GM21390 (cell line): ENCODE results near the gene SLC26A8.
"Not testable (repeated sequence)": the region's sequence is repeated elsewhere in the genome, so short reads cannot be mapped to it uniquely, and the experiment has no call there.

Source experiments
- ATAC-seq: cut with Tn5 transposase; IDR thresholded peaks from one replicate; pipeline ENCODE4 v1.9.1; 2021; ENCODE audit not compliant: unreplicated experiment

The SLC26A8 gene

DNA sequence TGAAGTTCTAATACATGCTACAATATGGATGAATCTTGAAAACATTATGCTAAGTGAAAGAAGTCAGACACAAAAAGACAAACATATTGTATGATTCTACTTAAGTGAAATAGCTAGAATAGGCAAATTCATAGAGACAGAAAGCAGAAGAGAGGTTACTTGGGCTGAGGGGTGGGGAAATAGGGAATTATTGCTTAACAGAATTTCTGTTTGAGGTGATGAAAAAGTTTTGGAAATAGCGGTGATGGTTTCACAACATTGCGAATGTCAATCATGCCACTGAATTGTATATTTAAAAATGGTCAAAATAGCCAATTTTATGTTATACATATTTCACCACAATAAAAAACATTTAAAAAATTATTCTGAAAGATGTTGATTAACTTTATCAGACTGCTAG, 6.1 kb downstream of the SLC26A8 start:
- ATAC-seq, result no peak

DNA sequence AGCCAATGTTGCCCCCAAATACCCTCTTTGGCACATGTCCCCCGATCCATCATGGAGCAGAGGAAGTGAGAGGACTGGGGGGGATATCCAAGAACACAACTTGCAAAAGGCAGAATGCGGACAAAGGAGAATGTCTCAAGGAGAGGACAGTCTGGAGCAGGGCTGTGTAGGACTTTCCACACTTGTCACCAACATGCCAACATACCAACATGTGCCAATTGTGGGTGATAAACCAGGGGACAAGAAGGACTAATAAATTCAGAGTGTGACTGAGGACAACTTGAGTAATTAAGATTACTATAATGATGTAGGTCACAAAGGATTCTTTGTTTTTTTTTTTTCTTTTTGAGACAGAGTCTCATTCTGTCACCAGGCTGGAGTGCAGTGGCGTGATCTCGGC, 8.8 kb downstream of the SLC26A8 start:
- ATAC-seq, result no peak

DNA sequence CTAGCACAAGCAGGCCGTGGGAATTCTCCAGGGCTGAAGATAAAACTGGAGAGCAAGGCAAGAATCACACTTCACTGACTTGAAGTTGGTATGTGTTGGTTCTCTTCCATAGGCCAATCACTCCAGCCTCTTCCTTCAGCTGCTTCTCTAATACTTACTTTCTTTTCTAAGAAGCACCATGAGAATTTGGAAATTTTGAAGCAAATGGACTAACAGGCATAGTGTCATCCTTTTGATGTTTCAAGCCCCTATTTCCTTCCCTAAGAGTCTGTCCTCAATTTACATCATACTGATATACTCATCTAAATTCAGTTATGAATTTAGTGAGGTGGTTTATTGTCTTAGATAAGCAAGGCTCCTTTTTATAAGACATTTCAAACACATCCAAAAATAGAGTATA, 24.0 kb downstream of the SLC26A8 start:
- no peak for ATAC-seq

DNA sequence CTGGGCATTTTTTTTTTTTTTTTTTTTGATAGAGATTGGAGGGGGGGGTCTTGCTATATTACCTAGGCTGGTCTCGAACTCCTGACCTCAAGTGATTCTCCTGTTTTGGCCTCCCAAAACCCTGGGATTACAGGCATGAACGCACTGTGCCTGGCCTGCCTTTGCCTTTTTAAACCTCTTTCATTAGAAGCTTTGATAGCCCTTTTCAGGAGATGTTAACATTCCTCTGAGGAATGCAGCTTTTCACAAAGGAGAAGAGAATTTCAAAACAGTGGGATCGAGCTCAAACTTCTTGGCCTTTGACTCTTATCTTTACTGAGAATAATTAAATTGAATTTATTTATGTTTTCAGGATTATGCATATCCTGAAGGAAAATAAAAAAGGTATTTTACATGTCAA, 31.3 kb downstream of the SLC26A8 start:
- no peak for ATAC-seq

DNA sequence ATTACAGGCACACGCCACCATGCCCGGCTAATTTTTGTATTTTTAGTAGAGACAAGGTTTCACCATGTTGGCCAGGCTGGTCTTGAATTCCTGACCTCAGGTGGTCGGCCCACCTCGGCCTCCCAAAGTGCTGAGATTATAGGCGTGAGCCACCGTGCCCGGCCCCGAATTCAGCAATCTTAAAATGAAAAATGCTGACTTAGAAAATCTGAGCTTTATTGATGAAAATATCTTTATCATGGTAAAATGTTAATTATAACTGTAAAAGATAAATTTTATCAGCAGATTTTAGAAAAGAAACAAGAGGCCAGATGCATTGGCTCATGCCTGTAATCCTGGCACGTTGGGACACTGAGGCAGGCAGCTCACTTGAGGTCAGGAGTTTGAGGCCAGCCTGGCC, 36.4 kb downstream of the SLC26A8 start:
- ATAC-seq, result not testable (repeated sequence)

DNA sequence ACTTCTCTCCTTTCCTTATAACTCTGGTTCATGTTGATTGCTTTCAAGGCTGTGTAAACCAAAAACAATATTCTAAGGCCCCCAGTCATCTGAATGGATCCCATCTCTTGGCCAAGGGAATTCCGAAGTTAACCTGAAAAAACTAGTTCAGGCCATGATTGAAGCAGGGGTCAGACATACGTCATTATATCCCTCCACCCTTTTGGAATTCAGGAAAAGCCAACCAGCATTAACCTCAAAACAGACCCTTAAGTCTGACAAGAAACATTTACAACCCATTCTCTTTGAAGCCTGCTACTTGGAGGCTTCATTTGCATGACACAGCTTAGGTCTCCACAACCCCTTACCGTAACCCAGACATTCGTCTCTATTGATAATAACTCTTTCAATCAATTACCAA, 39.7 kb downstream of the SLC26A8 start:
- no peak for ATAC-seq

DNA sequence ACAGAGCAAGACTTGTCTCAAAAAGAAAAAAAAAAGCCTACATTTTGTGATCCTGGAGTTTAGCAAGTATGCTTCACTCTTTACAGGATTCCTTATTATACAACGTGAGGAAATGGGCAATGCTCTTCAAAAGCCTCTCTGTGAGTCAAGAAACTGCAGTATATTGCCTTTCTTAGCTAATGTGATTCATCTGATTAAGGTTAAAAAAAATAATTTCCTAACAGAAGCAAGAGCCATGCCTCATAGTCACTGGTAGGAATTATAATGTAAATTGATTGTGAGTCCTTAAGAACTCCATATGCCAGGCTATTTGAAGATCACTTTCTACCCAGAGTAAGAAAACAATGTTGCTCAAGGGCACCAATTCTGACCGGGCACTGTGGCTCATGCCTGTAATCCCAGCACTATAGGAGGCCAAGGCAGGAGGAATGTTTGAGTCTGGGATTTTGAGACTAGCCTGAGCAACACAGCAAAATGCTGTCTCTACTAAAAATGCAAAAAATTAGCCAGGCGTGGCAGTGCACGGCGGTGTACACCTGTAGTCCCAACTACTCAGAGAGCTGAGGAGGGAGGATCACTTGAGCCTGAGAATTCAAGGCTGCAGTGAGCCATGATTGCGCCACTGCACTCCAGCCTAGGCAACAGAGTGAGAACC, 43.3 kb downstream of the SLC26A8 start:
- no peak for ATAC-seq

DNA sequence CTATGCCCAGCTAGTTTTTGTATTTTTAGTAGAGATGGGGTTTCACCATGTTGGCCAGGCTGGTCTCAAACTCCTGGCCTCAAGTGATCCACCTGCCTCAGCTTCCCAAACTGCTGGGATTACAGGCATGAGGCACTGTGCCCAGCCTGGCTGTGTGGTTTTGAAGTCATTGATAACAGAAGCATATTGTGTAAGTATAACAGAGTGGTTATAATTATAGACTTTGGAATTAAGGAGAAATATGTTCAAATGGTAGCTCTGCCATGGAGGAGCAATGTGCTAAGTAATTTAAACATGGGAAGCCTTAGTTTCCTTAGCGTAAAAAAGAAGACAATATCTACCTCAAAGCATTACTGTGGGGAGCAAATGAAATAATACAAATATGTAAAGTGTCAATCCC, 44.3 kb downstream of the SLC26A8 start:
- ATAC-seq, result not testable (repeated sequence)

DNA sequence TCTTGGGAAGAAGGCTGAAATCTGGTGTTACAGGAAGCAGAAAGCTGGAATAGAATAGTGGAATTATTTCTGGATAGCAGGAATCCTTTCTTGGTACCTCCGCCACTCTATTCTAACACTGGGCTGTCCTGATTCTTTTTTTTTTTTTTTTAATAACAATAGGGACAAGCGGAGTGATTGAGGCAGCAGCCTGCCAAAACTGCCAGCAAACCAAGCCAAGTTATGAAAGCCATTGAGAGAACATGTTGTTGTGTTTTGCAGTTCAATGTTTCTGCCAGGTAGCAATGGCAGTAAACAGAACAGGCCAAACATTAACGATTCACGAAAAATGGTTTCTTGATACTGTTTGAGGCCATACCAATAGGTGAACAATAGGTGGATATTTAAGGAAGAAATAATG, 47.1 kb downstream of the SLC26A8 start:
- ATAC-seq, result no peak

DNA sequence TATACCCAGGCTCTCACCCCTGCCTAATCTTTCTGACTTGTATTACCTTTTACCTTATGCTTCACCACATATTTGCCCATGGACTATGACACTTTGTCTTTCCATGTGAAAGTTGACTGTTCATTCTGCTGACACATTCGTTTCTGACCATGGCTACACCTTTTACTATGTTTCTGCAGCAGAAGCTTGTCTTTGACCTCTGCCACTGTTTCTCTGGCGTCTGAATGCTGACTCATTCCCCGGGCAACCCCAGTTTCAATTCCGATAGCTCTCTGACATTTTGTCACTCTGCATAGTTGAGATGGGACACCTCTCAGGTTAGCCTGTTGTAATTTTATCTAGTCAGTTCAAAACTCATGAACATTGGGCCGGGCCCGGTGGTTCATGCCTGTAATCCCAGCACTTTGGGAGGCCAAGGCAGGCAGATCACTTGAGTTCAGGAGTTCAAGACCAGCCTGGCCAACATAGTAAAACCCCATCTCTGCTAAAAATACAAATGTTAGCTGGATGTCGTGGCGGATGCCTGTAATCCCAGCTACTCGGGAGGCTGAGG, 50.7 kb downstream of the SLC26A8 start:
- ATAC-seq, result no peak

DNA sequence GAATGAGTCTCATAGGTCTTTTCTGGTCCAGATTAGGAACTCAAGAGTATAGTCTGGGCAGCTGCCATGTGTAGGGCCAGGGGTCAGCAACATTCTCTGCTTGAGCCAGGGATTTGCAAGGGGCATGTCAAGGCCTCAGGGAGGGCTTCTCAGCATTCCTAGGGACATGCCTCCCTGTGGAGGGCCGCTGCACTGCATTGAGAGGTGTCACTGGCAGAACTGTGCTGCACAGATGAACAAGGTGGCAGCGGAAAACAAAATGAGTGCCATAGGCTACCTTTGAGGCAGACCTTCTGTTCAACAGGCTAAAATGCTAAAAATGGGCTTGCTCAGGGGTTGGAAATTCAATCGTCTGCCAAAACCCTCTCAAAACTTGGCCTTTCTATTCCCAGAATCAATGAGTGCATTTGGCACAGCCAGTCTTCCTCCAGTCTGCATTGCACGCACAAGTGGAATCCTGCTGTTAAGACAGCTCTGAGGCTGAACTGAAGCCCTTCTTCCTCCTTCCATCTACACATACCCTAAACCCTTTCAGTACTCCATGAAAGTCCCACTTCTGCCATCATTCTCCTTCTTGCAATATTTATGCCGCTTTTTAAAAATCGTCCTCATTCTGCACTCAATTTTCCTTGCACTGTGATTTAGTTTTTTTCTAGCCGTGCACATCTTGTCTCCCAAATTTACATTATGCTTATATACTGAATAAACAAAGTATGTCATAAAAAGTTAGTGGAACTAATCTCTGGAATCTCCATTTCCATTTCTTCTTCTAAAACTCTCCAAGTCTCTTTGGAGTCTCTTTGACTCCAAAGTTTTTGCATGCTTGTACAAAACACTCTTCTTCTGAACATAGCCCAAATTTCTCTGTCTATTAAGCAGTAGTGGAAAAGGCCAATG, 51.7 kb downstream of the SLC26A8 start:
- no peak for ATAC-seq

DNA sequence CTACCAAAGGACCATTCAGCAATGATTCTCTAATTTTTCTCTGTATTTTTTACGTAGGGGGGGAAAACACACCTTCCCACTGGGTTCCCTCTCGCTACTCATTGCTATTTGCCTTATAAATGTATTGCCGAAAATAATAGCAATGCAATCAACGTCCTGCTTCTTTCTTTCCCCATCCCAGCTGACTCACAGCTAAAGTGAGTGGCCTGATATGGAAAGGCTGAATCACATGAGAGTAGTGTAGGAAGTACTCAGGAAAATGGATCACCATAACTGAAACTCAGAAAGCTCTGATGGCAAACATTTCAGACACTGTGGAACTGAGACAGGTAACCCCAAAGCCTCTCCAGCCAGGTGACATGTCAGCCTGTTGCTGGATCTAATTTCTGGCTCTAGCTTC, 54.3 kb downstream of the SLC26A8 start:
- no peak for ATAC-seq

DNA sequence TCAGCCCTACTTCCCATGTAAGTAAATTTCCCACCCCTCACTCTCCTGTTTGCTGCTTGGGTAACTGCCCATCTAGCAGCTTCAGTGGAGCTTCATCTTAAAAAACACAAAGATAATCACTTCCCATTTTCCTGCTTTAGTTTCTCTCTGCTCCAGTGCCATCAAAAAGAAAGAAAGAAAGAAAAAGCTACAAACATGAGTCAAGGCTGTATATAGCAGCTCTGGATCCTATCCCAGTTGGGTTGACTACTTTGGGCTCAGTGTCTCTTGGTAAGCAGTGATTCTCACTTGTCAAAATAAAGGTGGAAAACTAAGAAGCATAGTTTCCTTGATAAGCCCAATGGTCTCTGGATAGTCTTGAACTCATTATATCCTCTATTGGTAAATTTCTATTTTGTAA, 54.8 kb downstream of the SLC26A8 start:
- ATAC-seq, result no peak

DNA sequence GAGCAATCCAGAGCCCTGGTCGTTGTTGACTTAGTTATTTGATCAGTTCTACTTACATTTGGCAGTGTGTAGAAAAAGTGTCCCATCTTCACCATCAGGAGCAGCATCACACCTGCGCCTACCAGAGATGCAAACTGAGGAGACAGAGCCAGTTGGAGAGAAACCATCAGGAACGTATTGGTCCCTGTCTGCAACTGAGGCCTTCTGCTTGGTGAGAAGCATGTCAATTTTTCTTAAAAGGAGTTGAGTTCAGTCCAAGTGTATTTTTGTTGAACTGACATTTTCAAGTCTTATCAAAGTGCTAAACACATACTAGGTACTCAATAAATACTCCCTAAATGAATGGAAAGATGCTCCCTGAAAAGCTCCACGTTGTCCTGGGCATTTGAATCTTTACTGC, 55.6 kb downstream of the SLC26A8 start:
- no peak for ATAC-seq

DNA sequence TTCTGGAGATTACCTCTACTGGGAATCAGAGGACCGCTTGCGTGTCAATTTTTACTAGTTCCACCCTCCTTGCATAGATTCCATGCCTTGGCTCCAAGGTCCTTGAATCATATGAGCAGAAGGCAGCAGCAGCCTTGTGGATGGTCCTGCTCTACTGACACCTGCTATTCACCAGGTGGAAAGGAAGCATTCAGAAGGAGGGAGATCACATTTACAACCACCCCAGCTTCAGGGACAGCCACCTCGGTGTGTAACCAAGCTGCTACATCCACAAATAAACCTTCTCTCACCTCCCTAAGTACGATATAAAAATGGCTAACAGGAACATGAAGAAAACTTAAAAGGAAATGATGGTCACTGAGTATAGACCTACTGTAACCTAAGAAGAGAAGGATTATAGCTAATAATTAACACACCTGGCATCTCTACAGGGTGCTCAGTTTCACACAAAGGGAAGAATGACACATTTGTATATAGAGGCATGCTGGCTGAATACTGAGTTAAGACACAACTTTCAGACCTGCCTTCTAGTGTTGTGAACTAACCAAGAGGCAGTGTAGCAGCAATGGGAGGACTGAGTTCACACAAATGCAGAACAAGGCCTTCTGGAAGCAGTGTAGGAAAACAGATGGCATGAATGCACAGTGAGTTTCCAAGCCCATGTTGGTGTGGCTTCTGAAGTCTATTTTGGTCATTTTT, 57.2 kb downstream of the SLC26A8 start:
- no peak for ATAC-seq

DNA sequence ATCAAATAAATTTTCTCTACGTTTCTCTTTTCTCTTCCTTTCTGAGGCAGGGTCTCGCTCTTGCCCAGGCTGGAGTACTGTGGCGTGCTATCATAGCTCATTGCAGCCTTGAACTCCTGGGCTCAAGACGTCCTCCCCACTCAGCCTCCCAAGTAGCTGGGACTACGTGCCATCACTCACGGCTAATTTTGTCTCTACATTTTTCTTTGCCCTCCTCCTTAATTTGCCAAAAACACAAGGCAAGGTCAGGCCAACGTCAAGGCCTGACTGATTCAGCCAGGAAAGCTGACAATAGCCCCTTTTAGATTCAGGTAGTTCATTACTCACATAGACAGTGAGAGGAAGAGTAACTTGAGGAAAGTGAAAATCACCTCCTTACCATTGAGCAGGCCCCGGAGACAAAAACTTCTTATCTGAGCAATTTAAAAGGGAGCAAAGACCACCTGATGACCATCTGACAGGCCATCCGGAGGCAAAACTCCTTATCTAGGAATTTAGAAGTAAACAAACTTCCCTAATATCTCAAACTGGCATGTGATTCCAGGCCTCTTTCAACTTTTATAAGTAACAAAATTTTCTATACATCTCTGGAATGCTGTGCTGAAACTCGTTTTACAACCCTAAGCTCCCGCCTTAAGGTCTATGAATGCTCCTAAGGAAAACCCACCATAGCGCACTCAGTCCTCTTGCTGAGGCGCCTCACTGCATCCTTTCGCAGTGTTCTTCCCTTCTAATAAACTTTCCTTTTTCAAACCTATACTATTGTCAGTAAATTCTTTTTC, 61.5 kb downstream of the SLC26A8 start:
- ATAC-seq, result no peak

DNA sequence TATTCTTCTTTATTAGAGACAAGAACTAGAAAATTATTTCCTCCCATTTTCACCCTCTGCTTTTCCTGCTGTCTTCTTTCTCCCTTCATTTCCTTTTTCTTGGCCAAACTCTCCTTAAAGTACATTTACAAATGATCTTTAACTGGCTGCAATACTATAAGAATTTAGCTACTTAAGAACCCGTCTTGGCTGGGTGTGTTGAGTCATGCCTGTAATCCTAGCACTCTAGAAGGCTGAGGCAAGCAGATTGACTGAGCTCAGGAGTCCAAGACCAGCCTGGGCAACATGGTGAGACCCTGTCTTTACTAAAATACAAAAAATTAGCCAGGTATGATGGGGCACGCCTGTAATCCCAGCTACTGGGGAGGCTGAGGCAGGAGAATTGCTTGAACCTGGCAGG, 64.3 kb downstream of the SLC26A8 start:
- no peak for ATAC-seq

DNA sequence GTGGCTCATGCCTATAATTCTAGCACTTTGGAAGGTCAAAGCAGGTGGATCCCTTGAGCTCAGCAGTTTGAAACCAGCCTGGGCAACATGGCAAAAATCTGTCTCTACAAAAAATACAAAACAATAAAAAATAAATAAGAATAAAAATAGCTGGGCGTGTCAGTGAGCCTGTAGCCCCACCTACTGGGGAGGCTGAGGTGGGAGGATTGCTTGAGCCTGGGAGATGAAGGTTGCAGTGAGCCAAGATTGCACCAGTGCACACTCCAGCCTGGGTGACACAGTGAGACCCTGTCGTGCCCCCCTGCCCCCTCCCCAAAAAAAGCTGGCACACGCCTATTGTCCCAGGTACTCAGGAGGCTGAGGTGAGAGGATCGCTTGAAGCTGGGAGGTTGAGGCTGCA, 68.5 kb downstream of the SLC26A8 start:
- no peak for ATAC-seq

DNA sequence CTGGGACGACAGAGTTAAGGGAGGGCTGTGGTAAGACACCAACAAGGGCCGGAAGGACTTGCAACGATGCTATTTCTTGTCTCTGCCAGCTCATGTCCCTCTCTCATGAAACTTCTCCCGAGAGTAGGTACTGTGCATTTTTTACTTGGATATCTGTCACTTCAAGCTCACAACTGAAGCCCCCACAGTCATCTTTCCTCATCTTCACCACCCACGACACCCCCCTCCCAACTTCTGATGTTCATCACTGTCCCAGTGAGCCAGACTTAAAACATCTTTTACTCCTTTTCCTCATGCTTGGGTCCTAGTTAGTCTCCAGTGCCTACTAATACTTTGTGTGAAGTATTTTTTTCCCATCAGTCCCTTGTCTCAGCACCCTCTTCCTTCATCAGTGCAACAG, 68.9 kb downstream of the SLC26A8 start:
- ATAC-seq, result no peak

DNA sequence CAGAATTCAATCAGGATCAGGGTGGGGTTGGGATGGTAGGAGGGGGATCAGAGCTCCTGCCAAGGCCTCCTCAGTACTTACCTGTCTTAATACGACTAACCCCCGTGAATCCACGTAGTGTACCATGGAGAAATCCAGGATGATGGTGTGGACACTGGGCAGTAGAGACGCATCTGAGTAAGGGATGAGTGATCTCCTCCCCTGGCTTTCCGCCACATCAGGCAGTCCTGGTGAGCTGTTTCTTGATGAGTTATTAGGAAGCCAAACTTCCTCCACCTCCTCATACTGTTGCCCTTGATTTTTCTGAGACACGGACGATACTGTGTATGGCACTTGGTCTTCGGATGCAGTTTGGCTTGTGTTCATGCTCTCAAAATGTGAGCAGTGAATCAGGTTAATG, 69.4 kb downstream of the SLC26A8 start:
- ATAC-seq, result no peak

DNA sequence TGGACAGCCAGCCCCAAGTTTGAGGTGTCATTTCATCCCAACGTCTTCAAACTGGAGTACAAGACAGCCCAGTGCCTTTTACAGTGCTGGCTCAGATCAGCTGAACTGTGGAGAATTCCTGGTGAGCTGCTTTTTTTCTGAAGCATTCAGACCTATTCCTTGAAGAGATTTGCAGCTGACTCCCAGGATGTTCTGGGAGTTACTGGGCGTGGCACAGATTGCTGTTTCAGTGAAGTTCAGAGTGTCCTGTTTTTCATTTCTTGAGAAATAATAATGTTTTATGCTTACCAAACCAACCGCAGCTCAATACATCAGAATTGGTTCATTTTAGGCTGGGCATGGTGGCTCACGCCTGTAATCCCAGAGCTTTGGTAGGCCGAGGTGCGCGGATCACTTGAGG, 70.1 kb downstream of the SLC26A8 start:
- ATAC-seq, result no peak
